BE2C (cell line): Measurements from ENCODE around the gene TCF19. TPM values are rescaled to one million over a fixed set of nuclear protein-coding genes. Genes with fewer than 3 reads are reported as not detected.

Experiments
- DNase-seq: peaks from one replicate; pipeline ENCODE4 v3.0.0-alpha.2; 2020
- H3K27me3 ChIP-seq: fragments of 250-450 bp; sonication (Bioruptor Pico); 2 replicates; pipeline ENCODE4 v1.5.1; 2020; ENCODE audit warnings: mild to moderate bottlenecking
- H3K36me3 ChIP-seq: fragments of 250-450 bp; sonication (Bioruptor Pico); 2 replicates; pipeline ENCODE4 v1.5.1; 2020; ENCODE audit warnings: mild to moderate bottlenecking
- H3K4me1 ChIP-seq: fragments of 250-450 bp; sonication (Bioruptor Pico); 2 replicates; pipeline ENCODE4 v1.5.1; 2020
- H3K4me3 ChIP-seq: 2 replicates; pipeline ENCODE4 v1.5.1; 2011; ENCODE audit warnings: low read depth, low read length
- H3K9me3 ChIP-seq: fragments of 250-450 bp; sonication (Bioruptor Pico); 2 replicates; pipeline ENCODE4 v1.5.1; 2020
- CTCF ChIP-seq: IDR thresholded peaks from 2 replicates; pipeline ENCODE4 v1.5.1; 2012; ENCODE audit warnings: mild to moderate bottlenecking, low read depth, low read length
- polyA plus RNA-seq: library from polyadenylated mRNA; unstranded; fragments of >200 nt; gene quantifications from one replicate; pipeline ENCODE4 v1.2.1, GENCODE V29; 2012; ENCODE audit warnings: low read depth, missing spikeins; ENCODE audit not compliant: insufficient read length, insufficient read depth

TCF19 gene
- polyA plus RNA-seq = 5.4 TPM

GRCh38 chr6:31158140-31158862, at the start of gene TCF19:
Gene TCF19 (plus strand): TSS chr6:31158589. CDS start chr6:31159470, 881 bp downstream.
- no peak for TF ChIP-seq CTCF
- H3K36me3 ChIP-seq = peaks cover 6% of the 10 kb centered on the region
- H3K4me3 ChIP-seq = peak within 1 kb of the TSS; percentile 86
- DNase-seq = peak; percentile 98
- no peaks in the 10 kb centered on the region for H3K9me3 ChIP-seq
- peaks cover 2% of the 10 kb centered on the region; the same call in 1 of the 2 replicates for H3K4me1 ChIP-seq
- no peaks in the 10 kb centered on the region for H3K27me3 ChIP-seq

GRCh38 chr6:31110825-31111582, 47.4 kb upstream of the TCF19 start:
- TF ChIP-seq CTCF = no peak
- no peak for DNase-seq
- H3K4me1 ChIP-seq = no peaks in the 10 kb centered on the region

GRCh38 chr6:31111712-31112111, 46.7 kb upstream of the TCF19 start:
- Histone ChIP-seq H3K27me3 (peaks cover 46% of the 10 kb centered on the region), H3K36me3 (no peaks in the 10 kb centered on the region), H3K9me3 (no peaks in the 10 kb centered on the region), H3K4me1 (no peaks in the 10 kb centered on the region), H3K4me3 (no peak overlapping the region)
- no peak for TF ChIP-seq CTCF
- no peak for DNase-seq

More at GRCh38 chr6:31110825-31111582, 47.4 kb upstream of the TCF19 start:
- Histone ChIP-seq H3K9me3 (no peaks in the 10 kb centered on the region), H3K36me3 (no peaks in the 10 kb centered on the region), H3K4me3 (no peak overlapping the region), H3K27me3 (peaks cover 41% of the 10 kb centered on the region)

GRCh38 chr6:31112478-31112877, 45.9 kb upstream of the TCF19 start, which contains the start of gene C6orf15:
Gene C6orf15 (minus strand): TSS chr6:31112575. CDS start chr6:31112555, 20 bp downstream.
- H3K9me3 ChIP-seq = no peaks in the 10 kb centered on the region
- DNase-seq = no peak

GRCh38 chr6:31113861-31114540, 44.4 kb upstream of the TCF19 start:
- Histone ChIP-seq H3K4me1 (no peaks in the 10 kb centered on the region), H3K36me3 (no peaks in the 10 kb centered on the region), H3K4me3 (no peak overlapping the region), H3K27me3 (peaks cover 56% of the 10 kb centered on the region), H3K9me3 (no peaks in the 10 kb centered on the region)
- no peak for TF ChIP-seq CTCF
- no peak for DNase-seq

More at GRCh38 chr6:31112478-31112877, 45.9 kb upstream of the TCF19 start, which contains the start of gene C6orf15:
- TF ChIP-seq CTCF = no peak
- no peaks in the 10 kb centered on the region for H3K4me1 ChIP-seq
- no peaks in the 10 kb centered on the region for H3K36me3 ChIP-seq
- no peak within 1 kb of the TSS for H3K4me3 ChIP-seq
- peaks cover 48% of the 10 kb centered on the region for H3K27me3 ChIP-seq
